B cell (primary cell): ENCODE data around the gene ITPR2. TPM values are rescaled to one million over a fixed set of nuclear protein-coding genes. Genes with fewer than 3 reads are reported as not detected.

Source experiments
- ATAC-seq: fragments of 200-7000 bp; cut with Tn5 transposase; one replicate; pipeline ENCODE4 v1.10.0; 2021; ENCODE audit warnings: low read depth, mild to moderate bottlenecking, moderate number of reproducible peaks, moderate library complexity
- CTCF ChIA-PET: fragments of 350-600 bp; sonication (Branson Sonifier 250); formaldehyde crosslinking; loops from one replicate; lab custom pipeline; 2021; ENCODE audit warnings: antibody characterized with exemption, inconsistent platforms; lab: Charles Lee
- POLR2A ChIA-PET: fragments of 350-600 bp; sonication (Branson Sonifier 250); formaldehyde crosslinking; loops from one replicate; lab custom pipeline; 2021; ENCODE audit warnings: antibody characterized with exemption; lab: Charles Lee
- DNase-seq: peaks from one replicate; pipeline ENCODE4 v3.0.0; 2013
- H2AFZ ChIP-seq: 2 replicates; pipeline ENCODE4 v1.6.1; 2012; ENCODE audit warnings: mild to moderate bottlenecking, low read depth, low read length; ENCODE audit not compliant: insufficient read depth, poor library complexity, severe bottlenecking
- H3K27ac ChIP-seq, 2 donors: 1 replicate in 1 of 2; 2 replicates in 1 of 2; pipeline ENCODE4 v1.5.1; 2012 to 2013; ENCODE audit warnings: low read length in 2 of 2, mild to moderate bottlenecking in 2 of 2, moderate library complexity in 1 of 2
- H3K27me3 ChIP-seq, 4 experiments: fragments of 200-600 bp in 1 of 4; sonication (generic) in 1 of 4; replicated peaks in 1 of 4; 1 replicate in 2 of 4; 2 replicates in 2 of 4; pipeline versions ENCODE4 v1.6.1 to v1.7.0; 2013 to 2016; ENCODE audit warnings: low read length in 3 of 4, mild to moderate bottlenecking in 2 of 4, mixed read lengths in 1 of 4, moderate library complexity in 1 of 4; ENCODE audit not compliant: insufficient read depth in 4 of 4, control insufficient read depth in 3 of 4; ENCODE audit errors: control extremely low read depth in 1 of 4
- H3K36me3 ChIP-seq, 2 experiments: replicated peaks in 1 of 2; 1 replicate in 1 of 2; 2 replicates in 1 of 2; pipeline versions ENCODE4 v1.6.1 to v1.7.1; 2013; ENCODE audit warnings: low read length in 1 of 2; ENCODE audit not compliant: insufficient read depth in 2 of 2, control insufficient read depth in 1 of 2; ENCODE audit errors: control extremely low read depth in 1 of 2, extremely low read depth in 1 of 2
- H3K4me1 ChIP-seq, 2 donors: fragments of 200-600 bp in 1 of 2; sonication (generic) in 1 of 2; 1 replicate in 1 of 2; 2 replicates in 1 of 2; pipeline versions ENCODE4 v1.5.1 to v1.6.1; 2013 to 2017; ENCODE audit warnings: low read length in 2 of 2; ENCODE audit not compliant: control insufficient read depth in 2 of 2, insufficient read depth in 2 of 2
- H3K4me2 ChIP-seq: replicated peaks from 2 replicates; pipeline ENCODE3; 2012; ENCODE audit warnings: mild to moderate bottlenecking, low read depth, low read length; ENCODE audit not compliant: poor library complexity, severe bottlenecking
- H3K4me3 ChIP-seq, 5 experiments: fragments of 200-600 bp in 1 of 5; sonication (generic) in 1 of 5; 1 replicate in 3 of 5; 2 replicates in 2 of 5; pipeline versions ENCODE4 v1.5.1 to v1.7.0; 2011 to 2016; ENCODE audit warnings: low read length in 4 of 5, mild to moderate bottlenecking in 4 of 5, low read depth in 2 of 5, control low read depth in 1 of 5, moderate library complexity in 1 of 5; ENCODE audit not compliant: insufficient read depth in 1 of 5; ENCODE audit errors: control extremely low read depth in 1 of 5, extremely low read depth in 1 of 5
- H3K79me2 ChIP-seq: fragments of 200-600 bp; sonication (generic); one replicate; pipeline ENCODE4 v1.6.0; 2016; ENCODE audit warnings: low read length; ENCODE audit not compliant: control insufficient read depth, insufficient read depth
- H3K9ac ChIP-seq: fragments of 200-600 bp; sonication (generic); 2 replicates; pipeline ENCODE4 v1.6.1; 2017; ENCODE audit warnings: mild to moderate bottlenecking, low read length, moderate library complexity
- H3K9me3 ChIP-seq, 3 donors: one replicate each; pipeline versions ENCODE4 v1.6.1 to v1.7.1; 2013; ENCODE audit warnings: low read length in 2 of 3; ENCODE audit not compliant: control insufficient read depth in 2 of 3, insufficient read depth in 1 of 3; ENCODE audit errors: control extremely low read depth in 1 of 3
- H4K20me1 ChIP-seq: 2 replicates; pipeline ENCODE4 v1.6.0; 2012; ENCODE audit warnings: mild to moderate bottlenecking, low read length; ENCODE audit not compliant: insufficient read depth, control insufficient read depth, poor library complexity, severe bottlenecking
- H3K27ac Mint-ChIP-seq: one replicate; pipeline ENCODE4 v1.8.0; 2021; ENCODE audit warnings: mixed read lengths
- H3K27me3 Mint-ChIP-seq: one replicate; pipeline ENCODE4 v1.8.0; 2021; ENCODE audit warnings: mixed read lengths
- H3K4me1 Mint-ChIP-seq: one replicate; pipeline ENCODE4 v1.8.0; 2021; ENCODE audit warnings: mixed read lengths
- H3K4me3 Mint-ChIP-seq: one replicate; pipeline ENCODE4 v1.8.0; 2021; ENCODE audit warnings: mixed read lengths
- H3K9me3 Mint-ChIP-seq: one replicate; pipeline ENCODE4 v1.8.0; 2022; ENCODE audit warnings: mixed read lengths; ENCODE audit not compliant: insufficient read depth
- CTCF ChIP-seq: fragments of 200-600 bp; IDR thresholded peaks from one replicate; pipeline ENCODE4 v1.8.0; 2022; ENCODE audit warnings: antibody characterized with exemption, mild to moderate bottlenecking
- EZH2 ChIP-seq: IDR thresholded peaks from 2 replicates; pipeline ENCODE4 v1.6.1; 2012; ENCODE audit warnings: borderline replicate concordance, low read depth, mild to moderate bottlenecking, moderate library complexity, low read length; ENCODE audit not compliant: insufficient read depth, poor library complexity, severe bottlenecking
- WGBS: methylation state at CpG from one replicate; pipeline ENCODE4 v1.1.5; 2013; ENCODE audit warnings: missing lambda C conversion rate; ENCODE audit not compliant: insufficient coverage; 5-methylcytosine and 5-hydroxymethylcytosine counted together
- intact Hi-C: fragments of 100-400 bp; cut with micrococcal nuclease; formaldehyde crosslinking; loops from one replicate; pipeline ENCODE4 v1.10.0; 2022
- polyA plus RNA-seq: library from polyadenylated mRNA; depleted of rRNA; stranded (reverse); fragments of >200 nt; gene quantifications from 2 replicates; pipeline ENCODE4 v1.2.3, GENCODE V29; 2012
- total RNA-seq, 2 donors: library from RNA; stranded (reverse); fragments of 120-200 nt in 1 of 2; gene quantifications; 1 replicate in 1 of 2; 2 replicates in 1 of 2; pipeline versions ENCODE4 v1.2.3 to v1.2.4, GENCODE V29; 2013 to 2022

ITPR2 gene
- total and polyA plus RNA-seq, 2 donors (not counting 1 experiment from before 2014, with no cell fraction given), result 4.3 to 113 TPM

GRCh38 chr12:26290565-26290964 is 542.4 kb downstream of the ITPR2 start:
- DNase-seq (no peak), ATAC-seq (no peak)
- Mint-ChIP-seq H3K27me3 (no peaks in the 10 kb centered on the region), H3K4me3 (no peak overlapping the region), H3K4me1 (no peaks in the 10 kb centered on the region), H3K27ac (no peak overlapping the region), H3K9me3 (no peaks in the 10 kb centered on the region)
- Histone ChIP-seq H3K27me3 (no peaks in the 10 kb centered on the region), H3K4me2 (no peak overlapping the region), H3K79me2 (no peaks in the 10 kb centered on the region), H3K9me3 (peaks cover 0 to 7% (median 0%) of the 10 kb centered on the region in 3 donors), H3K27ac (no peak overlapping the region), H3K9ac (no peak overlapping the region), H4K20me1 (no peaks in the 10 kb centered on the region), H3K36me3 (no peaks in the 10 kb centered on the region), H2AFZ (no peak overlapping the region), H3K4me1 (no peaks in the 10 kb centered on the region), H3K4me3 (no peak overlapping the region)
- ChIA-PET CTCF (interaction anchor here (0.6 kb wide), 1 partner anchor 11 kb away, joined by 5 read pairs; no protein-coding TSS in a partner anchor), POLR2A (no interaction called here)
- TF ChIP-seq CTCF (no peak), EZH2 (no peak)
- WGBS, result 96% methylated on average over 2 of the region's 2 CpGs
- intact Hi-C loops, result loop anchor here (10.0 kb wide), 1 partner anchor 96 kb away; the partner anchor contains the start of gene SSPN

GRCh38 chr12:26287671-26288381 is 545.2 kb downstream of the ITPR2 start:
- ChIA-PET CTCF (no interaction called here), POLR2A (interaction anchor here (0.6 kb wide), 1 partner anchor 111 kb away, joined by 3 read pairs; no protein-coding TSS in a partner anchor)
- no peaks in the 10 kb centered on the region for H3K36me3 ChIP-seq
- Mint-ChIP-seq H3K4me3 (no peak overlapping the region), H3K9me3 (no peaks in the 10 kb centered on the region), H3K27me3 (no peaks in the 10 kb centered on the region), H3K27ac (no peak overlapping the region), H3K4me1 (no peaks in the 10 kb centered on the region)
- H3K4me3 ChIP-seq, result no peak overlapping the region
- TF ChIP-seq CTCF (no peak), EZH2 (no peak)
- H3K4me1 ChIP-seq, result no peaks in the 10 kb centered on the region
- H3K79me2 ChIP-seq, result no peaks in the 10 kb centered on the region
- no peak for ATAC-seq
- H2AFZ ChIP-seq, result no peak overlapping the region
- no peaks in the 10 kb centered on the region for H3K27me3 ChIP-seq
- no peak overlapping the region for H3K9ac ChIP-seq
- no peak overlapping the region for H3K4me2 ChIP-seq
- H3K27ac ChIP-seq, result no peak overlapping the region
- H3K9me3 ChIP-seq, result peaks cover 0 to 10% (median 0%) of the 10 kb centered on the region in 3 donors
- WGBS, result 75% methylated on average over 12 of the region's 14 CpGs
- no peak for DNase-seq
- no peaks in the 10 kb centered on the region for H4K20me1 ChIP-seq
- intact Hi-C loops, result no loop called here
